AG09309 (cell line): ENCODE data around the gene C3orf22.

ENCODE experiments used
- DNase-seq: peaks from one replicate; pipeline ENCODE4 v3.0.0-alpha.2; 2010; ENCODE audit warnings: low read depth
- H3K4me3 ChIP-seq: 2 replicates; pipeline ENCODE4 v1.5.1; 2011; ENCODE audit warnings: mild to moderate bottlenecking, low read depth, low read length, moderate library complexity; ENCODE audit not compliant: control insufficient read depth
- CTCF ChIP-seq: IDR thresholded peaks from 2 replicates; pipeline ENCODE4 v1.5.1; 2011; ENCODE audit warnings: mild to moderate bottlenecking, low read depth, low read length, inconsistent platforms; ENCODE audit not compliant: insufficient read depth, control insufficient read depth; ENCODE audit errors: missing control alignments

The C3orf22 gene

GRCh38 chr3:126543457-126544061, 15.2 kb downstream of the C3orf22 start:
- no peak for TF ChIP-seq CTCF
- H3K4me3 ChIP-seq: no peak overlapping the region
- no peak for DNase-seq

- DNase-seq: no peak
Observed at GRCh38 chr3:126542340-126543241, 16.1 kb downstream of the C3orf22 start.

GRCh38 chr3:126541628-126542339, 16.9 kb downstream of the C3orf22 start:
- TF ChIP-seq CTCF: no peak
- no peak overlapping the region for H3K4me3 ChIP-seq

More at GRCh38 chr3:126542340-126543241, 16.1 kb downstream of the C3orf22 start:
- no peak overlapping the region for H3K4me3 ChIP-seq
- TF ChIP-seq CTCF: no peak

GRCh38 chr3:126540951-126541627, 17.6 kb downstream of the C3orf22 start:
- no peak overlapping the region for H3K4me3 ChIP-seq
- TF ChIP-seq CTCF: no peak
- DNase-seq: no peak

More at GRCh38 chr3:126541628-126542339, 16.9 kb downstream of the C3orf22 start:
- DNase-seq: no peak

- H3K4me3 ChIP-seq: no peak overlapping the region
- no peak for TF ChIP-seq CTCF
- DNase-seq: peak; percentile 83
Observed at GRCh38 chr3:126540342-126540849, 18.3 kb downstream of the C3orf22 start.
